Measurements from ENCODE around the gene UPK3B. TPM values are rescaled to one million over a fixed set of nuclear protein-coding genes. Genes with fewer than 3 reads are reported as not detected.
"Not testable (repeated sequence)": the region's sequence is repeated elsewhere in the genome, so short reads cannot be mapped to it uniquely, and the experiment has no call there.

UPK3B gene
- total and polyA plus RNA-seq, 2 donors (not counting 3 experiments of a cell fraction or from before 2014, with no cell fraction given), result 0.77 TPM; not detected in 1

GRCh38 chr7:76461464-76462101, 48.8 kb upstream of the UPK3B start, which contains the start of gene DTX2:
DTX2 (plus strand) TSS chr7:76461709; CDS start chr7:76480510, 18,801 bp downstream.
- POLR2A ChIA-PET; intact Hi-C loops (cut with micrococcal nuclease); DNase-seq (ENCODE audit: low read depth, low spot score); H3K9me3 ChIP-seq (replicated peaks; ENCODE audit: control insufficient read depth, insufficient read depth, low read length); H3K27me3 ChIP-seq (ENCODE audit: control insufficient read depth in 2 of 2, insufficient read depth in 2 of 2, low read length in 2 of 2); H3K4me1 ChIP-seq (ENCODE audit: control insufficient read depth, extremely low read depth, insufficient read depth, low read length); H2AFZ ChIP-seq (ENCODE audit: low read depth, low read length); BruUV-seq (replicated peaks); H3K27ac ChIP-seq (ENCODE audit: insufficient read depth, low read depth, low read length); H3K79me2 ChIP-seq (ENCODE audit: control insufficient read depth, insufficient read depth, low read length); H3K4me2 ChIP-seq (ENCODE audit: insufficient read depth, low read length); H3K9ac ChIP-seq (replicated peaks; ENCODE audit: extremely low read depth, insufficient read depth, low read length); CTCF ChIA-PET; H3K36me3 ChIP-seq (ENCODE audit: control insufficient read depth in 2 of 2, extremely low read depth in 1 of 2, insufficient read depth in 2 of 2, low read length in 2 of 2); dilution Hi-C loops (cut with MboI; ENCODE audit: extremely low pct_ligation_motif_present, low sequenced_read_pairs); H4K20me1 ChIP-seq (replicated peaks; ENCODE audit: control insufficient read depth, extremely low read depth, insufficient read depth, low read length); H3K9me1 ChIP-seq (replicated peaks; ENCODE audit: control insufficient read depth, extremely low read depth, insufficient read depth, low read length): not testable (repeated sequence)
- peak; percentile 96 for FAIRE-seq
- peak within 1 kb of the TSS in 1 of 3 experiments; percentile 62 for H3K4me3 ChIP-seq (replicated peaks in 1 of 3; ENCODE audit: insufficient read depth in 1 of 3, low read depth in 1 of 3, low read length in 3 of 3)

- H3K9me1 ChIP-seq (replicated peaks; ENCODE audit: control insufficient read depth, extremely low read depth, insufficient read depth, low read length); POLR2A ChIA-PET; H3K4me3 ChIP-seq (replicated peaks in 1 of 3; ENCODE audit: insufficient read depth in 1 of 3, low read depth in 1 of 3, low read length in 3 of 3); H3K27ac ChIP-seq (ENCODE audit: insufficient read depth, low read depth, low read length); DNase-seq (ENCODE audit: low read depth, low spot score); H3K4me1 ChIP-seq (ENCODE audit: control insufficient read depth, extremely low read depth, insufficient read depth, low read length); intact Hi-C loops (cut with micrococcal nuclease); H3K4me2 ChIP-seq (ENCODE audit: insufficient read depth, low read length); CTCF ChIA-PET; H3K9ac ChIP-seq (replicated peaks; ENCODE audit: extremely low read depth, insufficient read depth, low read length); H3K27me3 ChIP-seq (ENCODE audit: control insufficient read depth in 2 of 2, insufficient read depth in 2 of 2, low read length in 2 of 2); H4K20me1 ChIP-seq (replicated peaks; ENCODE audit: control insufficient read depth, extremely low read depth, insufficient read depth, low read length); H3K79me2 ChIP-seq (ENCODE audit: control insufficient read depth, insufficient read depth, low read length); H3K9me3 ChIP-seq (replicated peaks; ENCODE audit: control insufficient read depth, insufficient read depth, low read length); H2AFZ ChIP-seq (ENCODE audit: low read depth, low read length); H3K36me3 ChIP-seq (ENCODE audit: control insufficient read depth in 2 of 2, extremely low read depth in 1 of 2, insufficient read depth in 2 of 2, low read length in 2 of 2); dilution Hi-C loops (cut with MboI; ENCODE audit: extremely low pct_ligation_motif_present, low sequenced_read_pairs): not testable (repeated sequence)
- BruUV-seq (replicated peaks), result TSS peak; percentile 49
- FAIRE-seq, result peak; percentile 83
Observed at GRCh38 chr7:76462271-76462882, 48.0 kb upstream of the UPK3B start.

GRCh38 chr7:76464959-76465358, 45.4 kb upstream of the UPK3B start:
- H3K4me1 ChIP-seq (ENCODE audit: control insufficient read depth, extremely low read depth, insufficient read depth, low read length); H3K4me3 ChIP-seq (replicated peaks in 1 of 3; ENCODE audit: insufficient read depth in 1 of 3, low read depth in 1 of 3, low read length in 3 of 3); dilution Hi-C loops (cut with MboI; ENCODE audit: extremely low pct_ligation_motif_present, low sequenced_read_pairs); H3K9me1 ChIP-seq (replicated peaks; ENCODE audit: control insufficient read depth, extremely low read depth, insufficient read depth, low read length); CTCF ChIA-PET; H3K36me3 ChIP-seq (ENCODE audit: control insufficient read depth in 2 of 2, extremely low read depth in 1 of 2, insufficient read depth in 2 of 2, low read length in 2 of 2); intact Hi-C loops (cut with micrococcal nuclease); DNase-seq (ENCODE audit: low read depth, low spot score); FAIRE-seq; H3K4me2 ChIP-seq (ENCODE audit: insufficient read depth, low read length); H3K27ac ChIP-seq (ENCODE audit: insufficient read depth, low read depth, low read length); POLR2A ChIA-PET; H3K9me3 ChIP-seq (replicated peaks; ENCODE audit: control insufficient read depth, insufficient read depth, low read length); H3K79me2 ChIP-seq (ENCODE audit: control insufficient read depth, insufficient read depth, low read length); H2AFZ ChIP-seq (ENCODE audit: low read depth, low read length); BruUV-seq (replicated peaks); H3K9ac ChIP-seq (replicated peaks; ENCODE audit: extremely low read depth, insufficient read depth, low read length); H4K20me1 ChIP-seq (replicated peaks; ENCODE audit: control insufficient read depth, extremely low read depth, insufficient read depth, low read length); H3K27me3 ChIP-seq (ENCODE audit: control insufficient read depth in 2 of 2, insufficient read depth in 2 of 2, low read length in 2 of 2): not testable (repeated sequence)

- H3K4me1 ChIP-seq (ENCODE audit: control insufficient read depth, extremely low read depth, insufficient read depth, low read length); dilution Hi-C loops (cut with MboI; ENCODE audit: extremely low pct_ligation_motif_present, low sequenced_read_pairs); H2AFZ ChIP-seq (ENCODE audit: low read depth, low read length); BruUV-seq (replicated peaks); H3K27ac ChIP-seq (ENCODE audit: insufficient read depth, low read depth, low read length); H3K79me2 ChIP-seq (ENCODE audit: control insufficient read depth, insufficient read depth, low read length); H3K9ac ChIP-seq (replicated peaks; ENCODE audit: extremely low read depth, insufficient read depth, low read length); H3K27me3 ChIP-seq (ENCODE audit: control insufficient read depth in 2 of 2, insufficient read depth in 2 of 2, low read length in 2 of 2); DNase-seq (ENCODE audit: low read depth, low spot score); H4K20me1 ChIP-seq (replicated peaks; ENCODE audit: control insufficient read depth, extremely low read depth, insufficient read depth, low read length); intact Hi-C loops (cut with micrococcal nuclease); H3K36me3 ChIP-seq (ENCODE audit: control insufficient read depth in 2 of 2, extremely low read depth in 1 of 2, insufficient read depth in 2 of 2, low read length in 2 of 2); CTCF ChIA-PET; H3K9me1 ChIP-seq (replicated peaks; ENCODE audit: control insufficient read depth, extremely low read depth, insufficient read depth, low read length); H3K4me3 ChIP-seq (replicated peaks in 1 of 3; ENCODE audit: insufficient read depth in 1 of 3, low read depth in 1 of 3, low read length in 3 of 3); H3K4me2 ChIP-seq (ENCODE audit: insufficient read depth, low read length); H3K9me3 ChIP-seq (replicated peaks; ENCODE audit: control insufficient read depth, insufficient read depth, low read length); POLR2A ChIA-PET: not testable (repeated sequence)
- FAIRE-seq, result peak; percentile 8
Observed at GRCh38 chr7:76465950-76466349, 44.4 kb upstream of the UPK3B start.
